ENCODE measurements around the gene AFF2.

DNA sequence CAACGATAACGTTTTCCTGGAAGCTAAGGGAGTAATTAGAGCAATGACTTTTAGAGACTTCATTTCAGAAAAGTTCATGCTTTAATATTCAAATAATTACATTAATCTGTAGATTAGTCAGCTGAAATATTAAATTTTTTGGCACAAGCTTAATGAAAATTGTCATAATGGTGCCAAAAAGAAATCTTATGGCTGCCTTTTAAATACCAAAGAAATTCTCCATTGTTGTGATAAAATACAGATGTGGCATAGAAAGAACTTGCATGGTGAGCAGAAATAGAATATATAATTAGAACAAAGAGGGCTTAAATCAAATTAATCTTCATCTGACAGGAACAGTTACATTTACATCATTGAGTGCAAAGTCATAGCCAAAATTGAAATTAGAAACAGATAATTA lies 263.5 kb downstream of the AFF2 start:
- TF ChIP-seq, protein P1, sequence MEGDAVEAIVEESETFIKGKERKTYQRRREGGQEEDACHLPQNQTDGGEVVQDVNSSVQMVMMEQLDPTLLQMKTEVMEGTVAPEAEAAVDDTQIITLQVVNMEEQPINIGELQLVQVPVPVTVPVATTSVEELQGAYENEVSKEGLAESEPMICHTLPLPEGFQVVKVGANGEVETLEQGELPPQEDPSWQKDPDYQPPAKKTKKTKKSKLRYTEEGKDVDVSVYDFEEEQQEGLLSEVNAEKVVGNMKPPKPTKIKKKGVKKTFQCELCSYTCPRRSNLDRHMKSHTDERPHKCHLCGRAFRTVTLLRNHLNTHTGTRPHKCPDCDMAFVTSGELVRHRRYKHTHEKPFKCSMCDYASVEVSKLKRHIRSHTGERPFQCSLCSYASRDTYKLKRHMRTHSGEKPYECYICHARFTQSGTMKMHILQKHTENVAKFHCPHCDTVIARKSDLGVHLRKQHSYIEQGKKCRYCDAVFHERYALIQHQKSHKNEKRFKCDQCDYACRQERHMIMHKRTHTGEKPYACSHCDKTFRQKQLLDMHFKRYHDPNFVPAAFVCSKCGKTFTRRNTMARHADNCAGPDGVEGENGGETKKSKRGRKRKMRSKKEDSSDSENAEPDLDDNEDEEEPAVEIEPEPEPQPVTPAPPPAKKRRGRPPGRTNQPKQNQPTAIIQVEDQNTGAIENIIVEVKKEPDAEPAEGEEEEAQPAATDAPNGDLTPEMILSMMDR (IDR thresholded peaks at IDR 0.05) = no peak
- TF ChIP-seq POLR2A (IDR thresholded peaks at IDR 0.05) (no peak), POLR2AphosphoS5 (IDR thresholded peaks at IDR 0.05) (no peak)
